ENCODE measurements around the gene CENPU. TPM values are rescaled to one million over a fixed set of nuclear protein-coding genes. Genes with fewer than 3 reads are reported as not detected.

CENPU gene
- total and polyA plus RNA-seq, 10 of the 15 experiments (the other 5 are each of a cell fraction or from before 2014, with no cell fraction given), result 26.6 to 90.8 (median 53.8) TPM

GRCh38 chr4:184688005-184688404, 45.9 kb downstream of the CENPU start (continued):
- TF ChIP-seq CTCF (IDR thresholded peaks at IDR 0.05 in 2 of 3, conservative IDR thresholded peaks at IDR 0.05 in 1 of 3; ENCODE audit: control insufficient read depth in 2 of 3, extremely low read depth in 1 of 3, insufficient read depth in 1 of 3, low read depth in 3 of 3, low read length in 3 of 3), result no peak
- no peak for TF ChIP-seq SREBF2 (IDR thresholded peaks at IDR 0.05; ENCODE audit: low read length)
- no peak for TF ChIP-seq CUX1 (IDR thresholded peaks at IDR 0.05; ENCODE audit: insufficient replicate concordance, low read depth, low read length)
- TF ChIP-seq JUNB (IDR thresholded peaks at IDR 0.05), result no peak
- TF ChIP-seq STAT3 (IDR thresholded peaks at IDR 0.05; ENCODE audit: low read depth, low read length), result no peak
- TF ChIP-seq, protein P1, sequence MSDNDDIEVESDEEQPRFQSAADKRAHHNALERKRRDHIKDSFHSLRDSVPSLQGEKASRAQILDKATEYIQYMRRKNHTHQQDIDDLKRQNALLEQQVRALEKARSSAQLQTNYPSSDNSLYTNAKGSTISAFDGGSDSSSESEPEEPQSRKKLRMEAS (IDR thresholded peaks at IDR 0.05; ENCODE audit: low read depth, low read length), result no peak
- no peak for TF ChIP-seq POLR2AphosphoS2 (IDR thresholded peaks at IDR 0.05; ENCODE audit: low read depth, low read length)
